ENCODE results near the gene ZFAND2A.

DNA sequence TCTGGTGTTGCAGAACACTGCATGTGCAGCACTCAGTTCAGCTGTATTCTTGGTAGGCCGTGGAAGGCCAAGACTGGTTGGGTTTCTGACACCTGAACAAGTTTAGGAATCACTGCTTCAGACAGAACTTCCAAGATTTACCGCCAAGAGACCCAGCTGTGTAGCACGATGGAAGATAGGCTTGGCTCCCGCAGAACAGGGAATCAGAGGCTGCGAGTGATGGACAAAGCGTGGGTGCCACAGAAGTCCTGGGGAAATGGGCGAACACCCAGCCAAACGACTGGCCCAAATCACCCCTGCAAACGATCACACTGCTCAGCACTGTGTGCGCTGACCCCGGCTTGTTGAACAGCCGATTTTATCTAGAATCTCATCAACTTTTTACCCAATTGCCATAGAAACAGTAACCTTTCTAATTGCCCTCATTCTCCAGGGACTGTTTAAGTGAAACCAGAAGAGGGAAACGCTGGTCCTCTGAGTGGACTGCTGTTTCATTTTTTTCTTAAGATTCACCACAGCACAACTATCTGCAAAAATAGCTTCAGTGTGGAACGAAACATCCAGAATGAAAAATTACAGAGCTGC, 17.9 kb downstream of the ZFAND2A start:
- TF ChIP-seq EP300 (IDR thresholded peaks at IDR 0.05) (no peak), POLR2A (IDR thresholded peaks at IDR 0.05) (no peak)

All from sigmoid colon (tissue), 4 donors.